Endothelial cell (in vitro differentiated cells): ENCODE data around the gene ZNF827. TPM values are rescaled to one million over a fixed set of nuclear protein-coding genes. Genes with fewer than 3 reads are reported as not detected.

ENCODE experiments used
- DNase-seq: peaks from one replicate; pipeline ENCODE4 v3.0.0; 2021; ENCODE audit warnings: low spot score
- H3K27ac Mint-ChIP-seq: one replicate; pipeline ENCODE4 v1.8.0; 2021; ENCODE audit warnings: mixed read lengths, inconsistent platforms; ENCODE audit not compliant: unreplicated experiment
- H3K27me3 Mint-ChIP-seq: one replicate; pipeline ENCODE4 v1.8.0; 2021; ENCODE audit warnings: mild to moderate bottlenecking, moderate library complexity, mixed read lengths, inconsistent platforms; ENCODE audit not compliant: unreplicated experiment
- H3K36me3 Mint-ChIP-seq: one replicate; pipeline ENCODE4 v1.8.0; 2021; ENCODE audit warnings: mild to moderate bottlenecking, low read depth, mixed read lengths, inconsistent platforms; ENCODE audit not compliant: unreplicated experiment
- H3K4me1 Mint-ChIP-seq: one replicate; pipeline ENCODE4 v1.8.0; 2021; ENCODE audit warnings: mild to moderate bottlenecking, mixed read lengths, inconsistent platforms; ENCODE audit not compliant: unreplicated experiment
- H3K4me3 Mint-ChIP-seq: one replicate; pipeline ENCODE4 v1.8.0; 2021; ENCODE audit warnings: mild to moderate bottlenecking, mixed read lengths, inconsistent platforms; ENCODE audit not compliant: unreplicated experiment
- H3K9me3 Mint-ChIP-seq: one replicate; pipeline ENCODE4 v1.8.0; 2021; ENCODE audit warnings: mixed read lengths, inconsistent platforms; ENCODE audit not compliant: unreplicated experiment
- CTCF ChIP-seq: fragments of 200-600 bp; sonication (generic); IDR thresholded peaks from one replicate; pipeline ENCODE4 v1.5.0; 2021; ENCODE audit warnings: antibody characterized with exemption; ENCODE audit not compliant: unreplicated experiment
- total RNA-seq: library from RNA; stranded (reverse); fragmentation: NEBNext Ultra II Directional; extraction: Animal tissue kit (Norgen Biotek cat#: 25700); gene quantifications from one replicate; pipeline ENCODE4 v1.2.1, GENCODE V29; 2021; ENCODE audit not compliant: unreplicated experiment

Gene ZNF827
- total RNA-seq, 1 donor from 2014 or later = 22.8 TPM

GRCh38 chr4:145868637-145869409, 69.8 kb downstream of the ZNF827 start:
- TF ChIP-seq CTCF = peak; percentile 26
- H3K36me3 Mint-ChIP-seq = peaks cover 7% of the 10 kb centered on the region
- DNase-seq = no peak
- no peak overlapping the region for H3K27ac Mint-ChIP-seq
- H3K4me3 Mint-ChIP-seq = no peak overlapping the region
- H3K4me1 Mint-ChIP-seq = peaks cover 40% of the 10 kb centered on the region
- no peaks in the 10 kb centered on the region for H3K9me3 Mint-ChIP-seq
- peaks cover 3% of the 10 kb centered on the region for H3K27me3 Mint-ChIP-seq

DNA sequence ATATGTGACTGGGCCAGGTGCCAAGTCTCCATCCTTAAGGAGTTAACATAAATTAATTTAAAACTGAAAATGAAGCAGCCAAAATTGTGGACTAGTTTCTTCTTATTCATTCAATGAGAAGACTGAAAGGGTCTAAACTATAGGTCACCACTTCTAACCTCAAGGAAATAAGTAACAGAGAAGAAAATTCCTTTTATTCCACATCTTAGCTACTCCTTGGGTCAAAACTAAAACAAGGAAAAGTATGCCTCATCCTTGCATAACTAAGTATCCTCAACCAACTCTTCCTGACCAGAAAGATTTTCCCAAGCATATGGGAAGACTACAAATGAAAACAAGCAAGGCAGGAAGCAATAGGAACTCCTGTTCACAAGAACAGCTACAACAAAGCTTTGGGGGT, 71.2 kb downstream of the ZNF827 start:
- no peak for DNase-seq
- Mint-ChIP-seq H3K36me3 (peaks cover 4% of the 10 kb centered on the region), H3K27ac (no peak overlapping the region), H3K27me3 (peaks cover 3% of the 10 kb centered on the region), H3K4me1 (peaks cover 40% of the 10 kb centered on the region), H3K4me3 (no peak overlapping the region), H3K9me3 (no peaks in the 10 kb centered on the region)
- no peak for TF ChIP-seq CTCF

DNA sequence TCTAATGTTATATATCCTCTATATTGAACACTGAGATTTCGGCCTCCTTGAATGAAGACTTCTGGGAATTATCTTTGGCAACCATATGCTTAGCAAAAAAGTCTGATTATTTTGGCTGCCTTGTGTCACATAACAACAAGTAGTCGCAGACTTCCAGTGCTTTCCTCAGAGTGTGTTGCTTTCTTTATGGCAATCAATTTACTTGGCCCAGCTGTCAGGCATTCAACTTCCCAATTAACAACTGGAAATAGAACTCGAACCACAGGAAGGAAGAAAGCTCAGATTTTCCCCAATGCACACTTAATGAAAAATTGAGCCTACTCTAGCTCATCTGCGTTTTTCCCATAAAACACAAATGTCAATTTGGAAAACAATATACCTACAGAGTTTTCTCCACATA, 71.6 kb downstream of the ZNF827 start:
- Mint-ChIP-seq H3K27ac (no peak overlapping the region), H3K9me3 (no peaks in the 10 kb centered on the region), H3K36me3 (peaks cover 1% of the 10 kb centered on the region), H3K27me3 (peaks cover 1% of the 10 kb centered on the region), H3K4me1 (peaks cover 39% of the 10 kb centered on the region), H3K4me3 (no peak overlapping the region)
- no peak for TF ChIP-seq CTCF
- no peak for DNase-seq

- Mint-ChIP-seq H3K27me3 (no peaks in the 10 kb centered on the region), H3K27ac (no peak overlapping the region), H3K9me3 (no peaks in the 10 kb centered on the region), H3K4me1 (peaks cover 44% of the 10 kb centered on the region), H3K4me3 (no peak overlapping the region), H3K36me3 (no peaks in the 10 kb centered on the region)
- no peak for TF ChIP-seq CTCF
- no peak for DNase-seq
Measured at GRCh38 chr4:145865274-145865941, 73.2 kb downstream of the ZNF827 start.

- H3K27me3 Mint-ChIP-seq = peaks cover 2% of the 10 kb centered on the region
- H3K4me1 Mint-ChIP-seq = peaks cover 49% of the 10 kb centered on the region
- H3K36me3 Mint-ChIP-seq = peaks cover 4% of the 10 kb centered on the region
- no peak overlapping the region for H3K27ac Mint-ChIP-seq
- no peak overlapping the region for H3K4me3 Mint-ChIP-seq
- TF ChIP-seq CTCF = no peak
- H3K9me3 Mint-ChIP-seq = no peaks in the 10 kb centered on the region
- no peak for DNase-seq
Measured at GRCh38 chr4:145863191-145863590, 75.4 kb downstream of the ZNF827 start.
